ENCODE measurements around the gene TBC1D5.

TBC1D5 gene

GRCh38 chr3:17261627-17262369, 480.6 kb downstream of the TBC1D5 start:
- no peak for DNase-seq (ENCODE audit: low read depth)
- TF ChIP-seq CTCF (conservative IDR thresholded peaks at IDR 0.05; ENCODE audit: low read length) = no peak
- no peak overlapping the region for H3K4me3 ChIP-seq (ENCODE audit: low read length)

- TF ChIP-seq CTCF (conservative IDR thresholded peaks at IDR 0.05; ENCODE audit: low read length) = no peak
- no peak for DNase-seq (ENCODE audit: low read depth)
- no peak overlapping the region for H3K4me3 ChIP-seq (ENCODE audit: low read length)
Measured at GRCh38 chr3:17260257-17260656, 482.2 kb downstream of the TBC1D5 start.

- no peak overlapping the region for H3K4me3 ChIP-seq (ENCODE audit: low read length)
- no peak for DNase-seq (ENCODE audit: low read depth)
- no peak for TF ChIP-seq CTCF (conservative IDR thresholded peaks at IDR 0.05; ENCODE audit: low read length)
Measured at GRCh38 chr3:17259685-17260084, 482.7 kb downstream of the TBC1D5 start.

GRCh38 chr3:17258823-17259436, 483.5 kb downstream of the TBC1D5 start:
- no peak overlapping the region for H3K4me3 ChIP-seq (ENCODE audit: low read length)
- TF ChIP-seq CTCF (conservative IDR thresholded peaks at IDR 0.05; ENCODE audit: low read length) = peak; percentile 83
- peak; percentile 35 for DNase-seq (ENCODE audit: low read depth)

GRCh38 chr3:17257269-17257668, 485.2 kb downstream of the TBC1D5 start:
- no peak overlapping the region for H3K4me3 ChIP-seq (ENCODE audit: low read length)
- no peak for DNase-seq (ENCODE audit: low read depth)
- TF ChIP-seq CTCF (conservative IDR thresholded peaks at IDR 0.05; ENCODE audit: low read length) = no peak

- no peak overlapping the region for H3K4me3 ChIP-seq (ENCODE audit: low read length)
- DNase-seq (ENCODE audit: low read depth) = no peak
- TF ChIP-seq CTCF (conservative IDR thresholded peaks at IDR 0.05; ENCODE audit: low read length) = no peak
Measured at GRCh38 chr3:17243621-17244020, 498.8 kb downstream of the TBC1D5 start.

- no peak overlapping the region for H3K4me3 ChIP-seq (ENCODE audit: low read length)
- no peak for TF ChIP-seq CTCF (conservative IDR thresholded peaks at IDR 0.05; ENCODE audit: low read length)
- no peak for DNase-seq (ENCODE audit: low read depth)
Measured at GRCh38 chr3:17239417-17239816, 503.0 kb downstream of the TBC1D5 start.

Measured in AG10803 (cell line).